Medulla oblongata (tissue), 1 donor: ENCODE measurements around the gene CNGA3.

Experiments used
- DNase-seq: peaks from one replicate; pipeline ENCODE4 v3.0.0-alpha.2; 2015; ENCODE audit errors: extremely low spot score

Gene CNGA3

DNA sequence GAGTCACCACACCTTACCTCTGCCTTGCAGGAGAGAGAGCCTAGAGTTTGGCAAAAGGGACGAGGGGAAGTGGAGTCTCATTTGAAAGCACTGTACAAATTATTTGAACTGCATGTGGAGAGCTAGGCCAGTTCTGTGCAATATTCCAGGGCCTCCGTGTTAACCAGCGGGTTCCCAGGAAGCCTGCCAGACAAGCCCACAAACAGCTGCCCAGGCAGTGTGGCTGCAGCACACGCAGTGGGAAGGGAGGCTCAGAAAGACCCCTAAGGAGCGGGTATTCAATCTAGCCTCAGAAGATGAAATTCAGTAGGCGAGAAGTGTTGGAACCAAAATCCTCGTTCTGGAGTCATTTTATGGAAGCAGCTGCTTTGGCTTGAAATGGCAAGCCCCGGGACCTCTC is 30.7 kb downstream of the CNGA3 start:
- no peak for DNase-seq

DNA sequence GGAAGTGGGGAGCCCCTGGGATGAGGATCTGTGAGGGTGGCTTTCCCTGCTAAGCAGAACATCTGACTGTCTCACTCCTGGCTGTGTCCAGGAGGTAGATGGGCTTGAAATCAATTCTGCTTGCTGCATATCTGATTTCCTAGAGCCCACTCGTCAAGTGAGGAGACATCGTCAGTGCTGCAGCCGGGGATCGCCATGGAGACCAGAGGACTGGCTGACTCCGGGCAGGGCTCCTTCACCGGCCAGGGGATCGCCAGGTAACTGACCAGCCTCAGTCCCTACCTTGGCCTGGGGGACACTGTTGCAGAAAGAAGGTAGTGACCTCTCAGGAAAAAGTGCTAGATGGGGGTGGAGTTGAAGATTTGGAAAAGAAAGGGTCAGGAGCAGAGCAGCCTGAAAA is 31.3 kb downstream of the CNGA3 start:
- no peak for DNase-seq

DNA sequence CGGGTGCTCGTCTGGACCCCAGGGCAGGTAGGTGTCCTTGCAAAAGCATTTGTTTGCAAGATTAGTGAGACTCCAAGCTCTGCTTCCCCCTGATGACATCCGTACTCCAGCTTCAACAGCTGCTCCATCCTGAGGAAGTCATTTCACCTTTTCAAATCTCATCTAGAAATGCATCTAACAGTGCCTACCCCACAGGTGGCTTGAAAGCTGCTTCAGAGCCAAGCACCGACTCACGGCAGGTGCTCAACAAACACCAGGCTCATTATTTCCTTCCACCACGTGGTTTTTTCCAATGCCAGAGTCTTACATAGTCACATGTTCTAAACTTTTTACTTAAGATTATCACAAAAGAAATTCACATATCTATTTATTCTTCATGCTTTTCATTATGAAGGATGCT is 31.9 kb downstream of the CNGA3 start:
- no peak for DNase-seq

DNA sequence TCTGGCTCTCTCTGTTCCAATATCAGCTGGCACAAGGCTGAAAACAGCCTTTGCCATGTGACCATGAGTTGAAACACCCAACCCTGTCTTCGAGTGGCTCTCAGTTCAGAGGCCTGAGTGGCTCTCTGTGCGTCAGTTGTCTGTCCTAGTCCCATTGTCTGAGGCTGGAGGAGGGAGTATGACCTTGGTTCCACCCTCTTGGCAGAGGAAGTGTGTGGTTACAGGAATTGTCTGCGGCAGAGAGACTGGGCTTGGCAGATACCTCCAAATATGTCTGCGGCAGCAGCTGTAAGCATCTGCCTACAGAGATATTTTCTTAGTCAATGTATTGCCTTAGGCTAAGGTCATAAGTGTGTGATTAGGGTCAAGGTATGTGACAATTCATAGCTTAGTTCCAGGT is 32.6 kb downstream of the CNGA3 start:
- DNase-seq, result peak; percentile 33

DNA sequence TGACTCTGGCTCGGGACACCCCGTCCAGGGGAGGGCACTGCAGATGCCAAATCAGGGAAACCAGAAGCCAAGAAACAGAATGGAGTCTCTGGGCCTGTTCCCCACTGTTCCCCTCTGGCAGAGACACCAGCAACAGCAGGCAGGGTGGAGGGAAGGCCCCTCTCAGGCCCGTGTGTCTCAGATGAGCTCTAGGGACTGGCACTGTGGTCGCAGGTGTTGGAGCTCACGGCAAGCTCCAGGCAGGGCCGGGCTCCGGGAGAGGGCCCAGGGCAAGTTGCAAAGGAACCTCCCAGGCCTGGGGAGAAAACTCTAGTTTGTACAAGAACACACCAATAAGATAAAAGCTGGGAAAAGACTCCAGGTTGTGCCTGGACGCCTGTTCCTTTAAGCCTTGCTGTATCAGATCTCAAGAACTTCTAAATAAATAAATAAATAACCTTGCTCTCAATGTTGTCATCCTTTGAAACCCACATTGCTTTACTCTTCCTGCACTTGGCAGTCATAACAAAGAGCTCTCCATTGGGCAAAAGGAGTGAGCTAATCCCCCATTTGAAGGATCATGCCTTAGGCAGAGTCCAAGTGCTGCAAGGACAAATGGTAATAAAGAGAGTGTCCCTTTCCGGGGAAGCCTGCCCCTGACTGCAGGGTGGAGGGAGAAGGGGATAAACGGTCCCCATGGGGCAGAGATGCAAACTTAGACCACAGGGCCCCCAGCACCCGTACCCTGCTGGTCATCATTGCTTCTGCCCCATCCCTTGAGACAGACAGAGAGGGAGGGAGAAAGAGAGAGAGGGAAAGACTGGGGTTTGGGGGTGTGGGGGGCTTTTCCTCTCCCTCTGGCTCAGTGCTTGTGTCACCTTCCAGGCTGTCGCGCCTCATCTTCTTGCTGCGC is 33.3 kb downstream of the CNGA3 start:
- DNase-seq, result peak; percentile 23

DNA sequence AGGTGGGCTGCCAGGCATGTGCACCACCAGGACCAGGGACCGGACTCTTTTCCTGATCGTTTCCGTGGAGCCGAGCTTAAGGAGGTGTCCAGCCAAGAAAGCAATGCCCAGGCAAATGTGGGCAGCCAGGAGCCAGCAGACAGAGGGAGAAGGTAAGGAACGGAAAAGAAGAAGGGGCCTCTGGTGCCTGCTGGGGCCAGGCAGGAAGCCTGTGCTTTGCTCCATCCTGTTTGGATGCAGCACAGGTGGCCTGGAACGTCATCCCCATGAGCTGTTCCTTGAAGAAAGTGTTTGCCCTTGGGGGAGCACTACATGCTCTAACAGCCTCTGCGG is 33.9 kb downstream of the CNGA3 start:
- DNase-seq, result no peak

DNA sequence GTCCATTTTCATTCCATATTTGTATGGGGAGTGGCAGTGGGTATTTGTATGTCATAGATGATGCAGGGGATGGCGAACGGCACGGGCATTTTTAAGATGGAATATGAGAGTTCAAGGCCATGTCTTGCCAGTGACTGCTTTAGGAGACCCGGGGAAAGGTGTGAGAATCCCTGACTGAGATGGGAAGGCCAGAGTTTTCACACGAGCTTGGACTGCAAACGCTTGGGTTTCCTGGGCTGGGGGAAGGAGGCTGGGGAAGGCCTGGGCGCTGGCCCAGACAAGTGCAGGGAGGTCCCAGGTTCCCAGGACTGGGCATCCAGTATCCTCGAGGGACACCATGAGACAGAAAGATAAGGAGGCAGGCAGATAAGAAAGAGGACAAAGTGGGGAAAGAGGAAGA is 35.2 kb downstream of the CNGA3 start:
- no peak for DNase-seq

DNA sequence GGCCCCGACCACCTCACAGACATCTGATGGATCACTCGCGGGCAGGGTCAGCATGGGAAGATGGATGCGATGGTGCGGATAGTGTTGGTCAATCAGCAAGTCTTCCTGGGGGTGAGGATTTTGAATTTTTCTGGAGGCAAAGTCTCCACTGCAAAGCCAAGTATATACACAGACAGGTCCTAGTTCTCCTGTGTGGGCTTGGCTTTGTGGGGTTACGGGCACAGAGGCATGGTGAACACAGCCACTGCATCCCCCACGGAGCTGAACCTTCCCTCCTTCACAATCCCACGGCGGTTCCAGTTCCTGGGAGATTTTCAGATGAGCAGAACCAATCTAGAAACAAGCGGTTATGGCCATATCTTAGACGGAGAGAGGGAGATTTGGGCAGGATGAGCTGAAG is 35.8 kb downstream of the CNGA3 start:
- DNase-seq, result no peak

DNA sequence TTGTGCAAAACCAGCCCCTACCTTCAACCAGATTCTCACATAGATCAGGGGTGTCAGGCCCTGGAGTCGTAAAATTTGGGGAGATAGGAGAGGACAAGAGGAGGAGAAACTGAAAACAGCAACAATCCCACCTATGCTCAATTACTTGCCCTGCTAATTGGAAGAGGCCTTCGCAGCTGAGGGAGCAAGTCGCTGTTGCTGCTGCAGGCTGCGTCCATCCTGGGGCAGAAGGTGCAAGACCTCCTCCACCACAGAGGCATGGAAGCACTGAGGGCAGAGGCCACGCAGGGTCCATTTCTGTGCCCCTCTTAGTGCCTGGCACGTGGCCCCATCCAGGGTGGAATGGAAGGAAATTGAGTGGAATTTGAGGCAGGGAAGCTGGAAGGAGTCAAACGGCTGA is 36.5 kb downstream of the CNGA3 start:
- DNase-seq, result no peak

DNA sequence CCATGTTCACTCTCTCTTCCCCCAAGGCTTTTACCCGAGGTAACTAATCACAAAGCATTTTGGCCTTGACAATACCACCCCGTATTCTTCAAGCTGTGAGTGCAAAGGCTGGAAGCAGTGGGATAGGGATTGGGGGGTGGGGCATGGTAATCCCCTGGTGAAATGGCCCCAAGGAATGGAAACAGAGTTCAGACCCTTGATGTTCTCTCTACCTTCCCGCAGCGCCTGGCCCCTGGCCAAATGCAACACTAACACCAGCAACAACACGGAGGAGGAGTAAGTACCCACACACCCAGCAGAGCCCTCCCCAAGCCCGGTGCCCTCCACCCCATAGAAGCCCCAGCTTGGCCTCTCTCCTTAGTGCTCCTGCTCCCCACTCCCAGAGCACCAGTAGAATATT is 36.9 kb downstream of the CNGA3 start:
- no peak for DNase-seq

DNA sequence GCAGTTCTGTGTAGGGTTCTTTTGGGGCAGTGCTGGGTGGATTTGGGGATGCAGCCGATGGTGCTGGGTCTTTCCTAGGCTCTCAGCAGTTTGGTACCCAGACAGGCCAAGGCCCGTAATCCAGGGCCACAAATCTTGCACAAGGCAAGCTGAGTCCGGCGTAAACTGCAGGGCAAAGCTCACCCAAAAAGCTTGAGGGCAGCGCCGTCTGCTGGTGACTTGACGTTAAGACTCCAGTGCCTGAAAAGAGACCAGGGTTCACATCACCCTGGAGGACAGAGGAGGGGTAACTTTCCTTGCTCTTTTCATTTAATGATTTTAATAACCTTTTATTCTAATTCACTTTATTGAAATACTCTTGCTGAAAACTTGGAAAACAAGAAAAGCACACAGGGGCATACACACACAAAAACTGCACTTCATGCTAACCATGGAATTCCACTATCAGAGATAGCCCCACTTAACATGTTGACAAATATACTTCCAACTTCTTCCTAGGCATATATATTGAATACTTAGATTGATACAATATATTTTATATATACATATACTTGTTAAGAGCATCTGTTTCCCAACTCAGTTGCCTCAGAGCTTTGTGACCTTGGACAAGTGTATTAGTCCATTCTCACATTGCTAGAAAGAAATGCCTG is 38.9 kb downstream of the CNGA3 start:
- DNase-seq, result peak; percentile 94

DNA sequence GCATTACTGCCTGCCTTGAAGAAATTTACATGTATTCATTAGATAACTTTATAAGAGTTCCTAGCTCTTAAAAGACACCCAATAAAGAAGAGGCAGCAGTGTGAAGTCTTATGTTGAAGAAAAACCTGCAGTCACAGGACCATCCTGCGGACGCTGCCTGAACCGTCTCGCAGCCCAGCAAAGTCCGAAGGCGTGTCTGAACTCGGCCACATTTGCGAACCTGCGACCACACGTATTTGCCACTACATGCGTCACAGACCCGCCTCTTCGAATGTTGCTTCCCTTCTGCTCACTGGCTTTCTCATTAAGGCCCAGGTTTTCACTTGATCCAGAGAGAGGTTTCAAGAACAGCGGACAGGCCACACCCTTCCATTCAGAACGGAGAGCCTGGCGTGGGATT is 41.2 kb downstream of the CNGA3 start:
- DNase-seq, result no peak

DNA sequence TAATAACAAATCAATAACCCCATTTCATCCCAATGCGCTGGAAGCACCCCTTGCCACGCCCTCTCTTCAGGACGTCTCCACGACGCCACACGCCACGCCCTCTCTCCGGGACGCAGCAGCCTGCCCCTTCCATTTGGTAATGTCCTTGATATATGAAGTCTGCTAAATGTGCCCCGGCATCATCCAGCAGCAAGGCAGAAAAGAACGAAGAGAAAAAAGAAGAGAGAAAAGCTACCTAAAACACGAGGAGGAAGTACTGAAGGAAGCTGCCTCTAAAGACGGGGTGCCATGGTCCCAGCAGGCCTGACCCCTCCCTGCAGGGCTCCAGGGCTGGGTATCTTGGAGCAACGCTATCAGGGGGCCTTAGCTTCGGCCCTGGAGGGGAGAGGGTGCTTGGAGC is 41.8 kb downstream of the CNGA3 start:
- DNase-seq, result no peak

DNA sequence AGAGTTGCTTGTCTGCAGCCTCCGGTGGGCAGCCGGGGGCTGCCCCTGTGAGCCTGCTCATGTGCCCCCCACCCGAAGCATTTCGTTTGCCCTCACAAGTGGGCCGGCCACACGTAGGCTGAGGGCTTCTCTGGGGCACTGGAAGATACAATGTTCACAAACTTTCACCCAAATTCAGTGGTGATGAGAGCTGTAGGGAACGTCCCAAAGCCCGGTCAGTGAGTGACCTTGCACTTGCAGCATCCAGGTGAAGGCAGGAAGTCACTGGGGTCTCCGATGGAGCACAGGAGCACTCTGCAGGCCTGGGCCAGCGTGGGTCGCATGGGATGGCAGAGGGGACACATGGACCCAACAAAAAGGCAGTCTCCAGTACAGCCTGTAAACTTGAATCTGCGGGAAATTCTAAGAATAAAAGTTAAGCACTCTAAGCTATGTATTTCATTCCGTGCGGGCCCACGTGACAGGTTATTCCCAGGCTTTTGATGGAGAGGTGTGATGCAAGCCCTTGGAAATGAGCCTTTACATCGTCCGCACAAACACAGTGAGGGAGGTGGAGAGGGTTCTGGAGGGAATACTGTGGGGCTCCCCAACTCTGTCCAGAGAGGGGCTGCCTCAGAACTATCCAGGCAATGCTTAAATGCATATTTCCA is 42.5 kb downstream of the CNGA3 start:
- no peak for DNase-seq

DNA sequence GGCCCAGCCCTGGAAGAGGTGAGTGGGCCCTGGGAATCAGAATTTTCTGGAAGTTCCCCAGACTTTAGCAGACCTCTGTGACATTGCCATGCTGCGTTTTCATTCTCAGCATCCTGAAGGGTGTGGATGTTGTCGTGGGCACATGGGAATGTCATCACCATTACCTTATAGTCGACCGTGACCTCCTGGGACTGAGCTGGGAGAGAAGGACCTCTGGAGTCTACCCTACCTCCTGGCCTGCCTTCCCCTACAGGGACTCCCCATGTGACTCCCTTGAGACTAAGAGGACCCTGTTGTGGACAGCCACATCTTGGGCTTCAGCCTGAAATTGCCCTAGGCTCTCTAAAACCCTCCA is 43.0 kb downstream of the CNGA3 start:
- no peak for DNase-seq

DNA sequence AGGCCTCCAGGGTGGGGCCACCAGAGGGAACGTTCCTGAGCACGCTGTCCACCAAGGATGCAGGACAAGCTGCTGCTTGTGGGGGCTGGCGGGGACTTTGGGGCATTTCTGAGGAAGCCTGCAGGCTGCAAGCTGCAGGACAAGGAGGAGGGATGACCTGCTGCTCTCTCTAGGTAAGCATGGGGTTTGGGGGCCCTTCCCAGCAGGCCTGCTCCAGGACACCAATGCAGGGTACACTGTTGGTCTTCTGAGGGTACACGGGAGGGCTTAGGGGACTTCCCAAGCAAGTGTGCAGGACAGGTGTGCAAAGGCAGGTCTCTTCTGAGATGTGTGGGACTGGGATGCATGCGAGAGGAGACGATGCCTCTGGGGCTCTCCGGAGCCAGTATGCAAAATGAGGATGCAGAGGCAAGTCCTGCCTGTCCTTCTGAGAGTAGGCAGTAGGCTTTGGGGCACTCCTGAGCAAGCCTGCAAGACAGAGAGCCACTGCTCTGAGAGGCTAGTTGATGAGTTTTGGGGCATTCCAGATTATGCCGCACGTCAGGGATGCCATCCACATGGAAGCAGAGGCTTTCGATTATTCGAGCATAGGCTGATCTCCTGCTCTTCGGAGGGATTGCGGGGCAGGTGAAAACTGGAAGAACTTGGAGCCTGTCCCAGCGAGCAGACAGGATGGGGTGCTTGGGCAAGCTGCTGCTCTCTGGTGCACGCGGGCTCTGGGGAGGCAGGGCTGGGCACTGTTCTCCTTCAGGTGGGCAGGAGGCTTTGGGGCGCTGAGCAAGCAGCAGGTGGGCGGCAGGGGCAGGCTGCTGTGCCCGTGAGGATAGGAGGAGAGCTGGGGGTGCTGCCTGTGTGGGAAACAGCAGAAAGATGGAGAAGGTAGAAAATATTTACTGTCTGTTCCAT is 44.6 kb downstream of the CNGA3 start:
- no peak for DNase-seq

DNA sequence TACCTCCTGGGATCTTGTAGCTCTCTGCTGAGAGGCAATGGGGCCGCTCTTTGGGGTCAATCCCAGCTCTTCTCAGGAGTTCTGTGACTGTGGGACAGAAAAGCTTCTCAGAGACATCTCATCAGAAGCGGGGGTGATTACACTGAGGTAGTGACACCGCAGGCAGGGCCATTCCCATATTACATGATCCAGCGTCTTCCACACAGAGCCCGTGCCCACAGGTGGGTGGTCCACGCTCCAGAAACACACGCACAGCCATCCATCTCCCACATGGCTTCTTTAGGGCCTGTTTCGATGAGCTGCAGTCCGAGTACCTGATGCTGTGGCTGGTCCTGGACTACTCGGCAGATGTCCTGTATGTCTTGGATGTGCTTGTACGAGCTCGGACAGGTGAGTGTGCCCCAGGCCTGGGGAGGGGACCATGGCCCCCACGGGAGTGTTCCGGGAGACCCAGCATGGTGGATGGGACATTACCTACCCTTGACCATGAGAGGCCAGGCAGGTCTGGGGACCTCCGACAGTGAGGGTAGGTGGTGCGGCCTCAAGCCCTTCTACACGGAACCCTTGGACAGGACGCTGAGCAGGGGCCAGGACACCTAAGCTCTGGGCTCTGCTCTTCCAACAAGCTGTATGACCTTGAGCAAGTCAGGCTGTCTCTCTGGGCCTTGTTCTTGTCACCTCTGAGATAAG is 45.5 kb downstream of the CNGA3 start:
- no peak for DNase-seq

DNA sequence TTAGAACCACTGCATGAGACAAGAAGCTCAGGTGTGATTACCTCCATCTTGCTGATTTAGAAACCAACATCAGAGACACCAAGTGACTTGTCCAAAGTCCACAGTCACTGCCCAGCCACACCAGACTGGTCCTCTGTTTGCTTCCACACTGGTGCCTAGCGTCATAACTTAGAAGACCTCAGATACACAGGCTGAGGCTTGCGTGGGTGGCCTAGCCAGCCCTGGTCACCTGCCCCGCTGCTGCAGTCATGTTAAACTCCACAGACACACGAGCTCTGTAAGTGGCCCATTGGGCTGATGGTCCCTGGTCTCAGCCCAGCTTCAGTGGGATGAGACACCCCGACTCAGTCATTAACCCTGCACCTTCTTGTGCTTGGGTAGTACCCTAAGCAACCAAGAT is 47.1 kb downstream of the CNGA3 start:
- no peak for DNase-seq

DNA sequence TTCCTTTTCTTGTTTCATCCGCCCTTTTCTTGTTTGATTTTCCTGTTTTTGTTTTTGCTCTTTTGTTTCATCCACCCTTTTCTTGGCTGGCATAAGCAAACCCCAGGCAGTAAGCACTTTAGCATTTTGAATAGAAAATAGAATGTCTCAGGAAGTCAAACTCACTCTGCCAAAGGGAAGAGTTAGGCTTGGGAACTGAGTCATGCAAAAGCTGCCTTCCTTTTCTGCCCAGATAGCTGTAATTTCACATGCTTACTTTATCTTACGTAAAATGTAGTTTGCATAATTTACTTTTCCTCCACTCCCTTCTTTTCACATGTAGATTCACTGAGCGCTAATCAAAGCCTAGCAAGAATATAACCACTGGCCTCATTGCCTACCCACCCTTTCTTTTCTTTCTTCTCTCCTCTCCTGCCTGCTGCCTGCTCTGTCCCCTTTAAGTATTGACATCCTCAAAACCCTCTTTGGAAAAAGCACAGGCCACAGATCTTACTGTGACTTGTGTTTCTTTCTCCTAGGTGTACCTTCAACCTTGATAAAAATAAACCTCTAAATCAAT is 48.4 kb downstream of the CNGA3 start:
- no peak for DNase-seq

DNA sequence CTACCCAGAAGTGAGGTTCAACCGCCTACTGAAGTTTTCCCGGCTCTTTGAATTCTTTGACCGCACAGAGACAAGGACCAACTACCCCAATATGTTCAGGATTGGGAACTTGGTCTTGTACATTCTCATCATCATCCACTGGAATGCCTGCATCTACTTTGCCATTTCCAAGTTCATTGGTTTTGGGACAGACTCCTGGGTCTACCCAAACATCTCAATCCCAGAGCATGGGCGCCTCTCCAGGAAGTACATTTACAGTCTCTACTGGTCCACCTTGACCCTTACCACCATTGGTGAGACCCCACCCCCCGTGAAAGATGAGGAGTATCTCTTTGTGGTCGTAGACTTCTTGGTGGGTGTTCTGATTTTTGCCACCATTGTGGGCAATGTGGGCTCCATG is 49.7 kb downstream of the CNGA3 start:
- DNase-seq, result no peak

DNA sequence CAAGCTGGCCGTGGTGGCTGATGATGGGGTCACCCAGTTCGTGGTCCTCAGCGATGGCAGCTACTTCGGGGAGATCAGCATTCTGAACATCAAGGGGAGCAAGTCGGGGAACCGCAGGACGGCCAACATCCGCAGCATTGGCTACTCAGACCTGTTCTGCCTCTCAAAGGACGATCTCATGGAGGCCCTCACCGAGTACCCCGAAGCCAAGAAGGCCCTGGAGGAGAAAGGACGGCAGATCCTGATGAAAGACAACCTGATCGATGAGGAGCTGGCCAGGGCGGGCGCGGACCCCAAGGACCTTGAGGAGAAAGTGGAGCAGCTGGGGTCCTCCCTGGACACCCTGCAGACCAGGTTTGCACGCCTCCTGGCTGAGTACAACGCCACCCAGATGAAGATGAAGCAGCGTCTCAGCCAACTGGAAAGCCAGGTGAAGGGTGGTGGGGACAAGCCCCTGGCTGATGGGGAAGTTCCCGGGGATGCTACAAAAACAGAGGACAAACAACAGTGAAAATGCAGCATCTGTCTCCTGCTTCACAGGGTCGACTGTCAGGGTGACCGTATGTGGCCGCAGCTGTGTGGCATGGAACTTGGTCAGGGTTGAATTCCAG is 50.6 kb downstream of the CNGA3 start:
- no peak for DNase-seq
